Measurements from ENCODE around the gene CLCF1. TPM values are rescaled to one million over a fixed set of nuclear protein-coding genes. Genes with fewer than 3 reads are reported as not detected.

Gene CLCF1
- polyA plus RNA-seq, 1 donor (not counting 4 experiments of a cell fraction or from before 2014, with no cell fraction given), result 2.7 TPM

DNA sequence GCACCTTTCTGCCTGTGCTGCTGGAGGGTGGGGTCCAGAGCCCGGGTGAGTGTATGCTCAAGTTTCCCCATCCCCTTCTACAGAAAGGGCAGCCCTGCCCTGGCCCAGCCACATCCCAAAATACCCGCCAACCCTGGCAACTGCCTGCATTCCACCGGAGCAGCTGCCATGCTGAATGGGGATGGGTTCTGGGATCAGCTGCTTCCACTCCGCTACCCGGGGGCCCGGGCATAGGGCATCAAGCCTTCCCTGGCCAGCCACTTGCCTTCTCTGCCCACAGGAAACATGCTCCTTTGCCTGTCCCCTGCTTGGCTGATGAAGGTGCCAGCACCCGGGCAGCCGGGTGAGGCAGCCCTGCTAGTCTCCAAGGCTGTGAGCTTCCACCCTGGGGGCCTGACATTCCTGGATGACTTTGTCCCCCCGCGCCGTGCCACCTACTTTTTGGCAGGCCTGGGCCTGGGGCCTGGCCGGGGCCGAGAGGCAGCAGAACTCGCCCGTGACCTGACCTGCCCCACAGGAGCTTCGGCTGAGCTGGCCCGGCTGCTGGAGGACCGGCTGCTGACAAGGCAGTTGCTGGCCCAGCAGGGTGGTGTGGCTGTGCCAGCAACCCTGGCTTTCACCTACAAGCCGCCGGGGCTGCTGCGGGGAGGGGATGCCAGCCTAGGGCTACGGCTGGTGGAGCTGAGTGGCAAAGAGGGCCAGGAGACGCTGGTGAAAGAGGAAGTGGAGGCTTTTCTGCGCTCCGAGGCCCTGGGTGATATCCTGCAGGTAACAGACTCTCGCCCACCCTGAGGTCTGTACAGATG, 45.3 kb upstream of the CLCF1 start:
- no peaks in the 10 kb centered on the region for H3K9me1 ChIP-seq (ENCODE audit: control insufficient read depth, extremely low read depth, insufficient read depth, low read length)
- no peaks in the 10 kb centered on the region for H4K20me1 ChIP-seq (ENCODE audit: control insufficient read depth, extremely low read depth, insufficient read depth, low read length)
- no peak overlapping the region for H3K4me2 ChIP-seq (ENCODE audit: control insufficient read depth, extremely low read depth, insufficient read depth, low read depth, low read length)
- TF ChIP-seq, protein P1, sequence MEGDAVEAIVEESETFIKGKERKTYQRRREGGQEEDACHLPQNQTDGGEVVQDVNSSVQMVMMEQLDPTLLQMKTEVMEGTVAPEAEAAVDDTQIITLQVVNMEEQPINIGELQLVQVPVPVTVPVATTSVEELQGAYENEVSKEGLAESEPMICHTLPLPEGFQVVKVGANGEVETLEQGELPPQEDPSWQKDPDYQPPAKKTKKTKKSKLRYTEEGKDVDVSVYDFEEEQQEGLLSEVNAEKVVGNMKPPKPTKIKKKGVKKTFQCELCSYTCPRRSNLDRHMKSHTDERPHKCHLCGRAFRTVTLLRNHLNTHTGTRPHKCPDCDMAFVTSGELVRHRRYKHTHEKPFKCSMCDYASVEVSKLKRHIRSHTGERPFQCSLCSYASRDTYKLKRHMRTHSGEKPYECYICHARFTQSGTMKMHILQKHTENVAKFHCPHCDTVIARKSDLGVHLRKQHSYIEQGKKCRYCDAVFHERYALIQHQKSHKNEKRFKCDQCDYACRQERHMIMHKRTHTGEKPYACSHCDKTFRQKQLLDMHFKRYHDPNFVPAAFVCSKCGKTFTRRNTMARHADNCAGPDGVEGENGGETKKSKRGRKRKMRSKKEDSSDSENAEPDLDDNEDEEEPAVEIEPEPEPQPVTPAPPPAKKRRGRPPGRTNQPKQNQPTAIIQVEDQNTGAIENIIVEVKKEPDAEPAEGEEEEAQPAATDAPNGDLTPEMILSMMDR (optimal IDR thresholded peaks at IDR 0.05 in 1 of 3, IDR thresholded peaks at IDR 0.05 in 1 of 3, conservative IDR thresholded peaks at IDR 0.05 in 1 of 3; ENCODE audit: extremely low read depth in 1 of 3, insufficient read depth in 2 of 3, low read length in 3 of 3), result no peak
- TF ChIP-seq EZH2 (IDR thresholded peaks at IDR 0.05; ENCODE audit: low read length), result no peak
- no peaks in the 10 kb centered on the region for H3K9me3 ChIP-seq (ENCODE audit: control insufficient read depth, low read depth, low read length)
- H3K36me3 ChIP-seq (ENCODE audit: control insufficient read depth in 2 of 2, extremely low read depth in 1 of 2, insufficient read depth in 2 of 2, low read length in 2 of 2), result no peaks in the 10 kb centered on the region
- H2AFZ ChIP-seq (ENCODE audit: control insufficient read depth, low read length), result no peak overlapping the region
- H3K9ac ChIP-seq (ENCODE audit: control insufficient read depth, extremely low read depth, insufficient read depth, low read length), result no peak overlapping the region
- H3K27me3 ChIP-seq (ENCODE audit: control insufficient read depth, extremely low read depth, insufficient read depth, low read length), result peaks cover 12% of the 10 kb centered on the region
- no peak for DNase-seq (ENCODE audit: low read depth, low spot score)
- peaks cover 22% of the 10 kb centered on the region for H3K4me1 ChIP-seq (ENCODE audit: control insufficient read depth, extremely low read depth, insufficient read depth, low read length)
- FAIRE-seq, result no peak
- no peak overlapping the region for H3K4me3 ChIP-seq (ENCODE audit: control insufficient read depth in 2 of 3, extremely low read depth in 1 of 3, insufficient read depth in 2 of 3, low read depth in 1 of 3, low read length in 3 of 3)
- H3K79me2 ChIP-seq (ENCODE audit: control insufficient read depth, insufficient read depth, low read length), result no peaks in the 10 kb centered on the region
- no peak overlapping the region for H3K27ac ChIP-seq (ENCODE audit: control insufficient read depth, insufficient read depth, low read length)
- dilution Hi-C loops (cut with MboI; ENCODE audit: extremely low pct_ligation_motif_present, low sequenced_read_pairs), result no loop called here

DNA sequence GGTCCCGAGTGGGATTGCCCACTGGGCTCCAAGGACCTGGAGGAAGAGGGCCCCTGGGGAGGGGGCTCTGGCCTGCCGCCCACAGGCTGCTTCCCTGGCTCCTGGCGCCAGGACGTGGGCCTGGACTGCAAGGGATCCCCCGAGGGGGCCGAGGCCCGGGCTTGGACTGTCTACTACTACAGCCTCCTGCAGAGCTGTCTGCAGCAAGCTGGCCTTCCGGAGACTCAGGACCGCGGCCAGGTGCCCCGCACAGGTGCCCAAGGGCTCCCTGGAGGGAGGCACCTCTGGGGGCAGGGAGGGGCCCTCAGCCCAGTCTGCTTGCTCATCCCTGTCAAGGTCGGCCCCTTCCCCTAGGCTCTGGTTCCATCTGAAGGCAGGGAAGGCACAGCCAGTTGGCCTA, 44.0 kb upstream of the CLCF1 start:
- H2AFZ ChIP-seq (ENCODE audit: control insufficient read depth, low read length), result no peak overlapping the region
- no peaks in the 10 kb centered on the region for H3K9me3 ChIP-seq (ENCODE audit: control insufficient read depth, low read depth, low read length)
- H3K79me2 ChIP-seq (ENCODE audit: control insufficient read depth, insufficient read depth, low read length), result no peaks in the 10 kb centered on the region
- H3K4me1 ChIP-seq (ENCODE audit: control insufficient read depth, extremely low read depth, insufficient read depth, low read length), result peaks cover 12% of the 10 kb centered on the region
- H4K20me1 ChIP-seq (ENCODE audit: control insufficient read depth, extremely low read depth, insufficient read depth, low read length), result no peaks in the 10 kb centered on the region
- dilution Hi-C loops (cut with MboI; ENCODE audit: extremely low pct_ligation_motif_present, low sequenced_read_pairs), result no loop called here
- no peak for FAIRE-seq
- H3K27me3 ChIP-seq (ENCODE audit: control insufficient read depth, extremely low read depth, insufficient read depth, low read length), result peaks cover 18% of the 10 kb centered on the region
- H3K27ac ChIP-seq (ENCODE audit: control insufficient read depth, insufficient read depth, low read length), result no peak overlapping the region
- H3K4me2 ChIP-seq (ENCODE audit: control insufficient read depth, extremely low read depth, insufficient read depth, low read depth, low read length), result no peak overlapping the region
- TF ChIP-seq EZH2 (IDR thresholded peaks at IDR 0.05; ENCODE audit: low read length), result no peak
- TF ChIP-seq, protein P1 (optimal IDR thresholded peaks at IDR 0.05 in 1 of 3, IDR thresholded peaks at IDR 0.05 in 1 of 3, conservative IDR thresholded peaks at IDR 0.05 in 1 of 3; ENCODE audit: extremely low read depth in 1 of 3, insufficient read depth in 2 of 3, low read length in 3 of 3), result no peak
- H3K36me3 ChIP-seq (ENCODE audit: control insufficient read depth in 2 of 2, extremely low read depth in 1 of 2, insufficient read depth in 2 of 2, low read length in 2 of 2), result no peaks in the 10 kb centered on the region
- H3K9ac ChIP-seq (ENCODE audit: control insufficient read depth, extremely low read depth, insufficient read depth, low read length), result no peak overlapping the region
- no peak overlapping the region for H3K4me3 ChIP-seq (ENCODE audit: control insufficient read depth in 2 of 3, extremely low read depth in 1 of 3, insufficient read depth in 2 of 3, low read depth in 1 of 3, low read length in 3 of 3)
- H3K9me1 ChIP-seq (ENCODE audit: control insufficient read depth, extremely low read depth, insufficient read depth, low read length), result no peaks in the 10 kb centered on the region
- no peak for DNase-seq (ENCODE audit: low read depth, low spot score)

Measured in keratinocyte (primary cell).